Effector memory CD4-positive, alpha-beta T cell (primary cell): ENCODE measurements around the gene MUSK.

ENCODE experiments used
- DNase-seq, 3 donors: peaks; one replicate each; pipeline ENCODE4 v3.0.0-alpha.2; 2020
- H3K27ac ChIP-seq: 2 replicates; pipeline ENCODE4 v1.7.0; 2013; ENCODE audit warnings: mild to moderate bottlenecking, low read length, moderate library complexity; ENCODE audit not compliant: insufficient read depth, poor library complexity, severe bottlenecking
- H3K27me3 ChIP-seq: replicated peaks from 2 replicates; pipeline ENCODE4 v1.7.0; 2013; ENCODE audit warnings: mild to moderate bottlenecking, low read length; ENCODE audit not compliant: insufficient read depth, control insufficient read depth, poor library complexity, severe bottlenecking
- H3K36me3 ChIP-seq: 2 replicates; pipeline ENCODE4 v1.7.0; 2013; ENCODE audit warnings: mild to moderate bottlenecking, low read length, moderate library complexity; ENCODE audit not compliant: control insufficient read depth, insufficient read depth
- H3K4me1 ChIP-seq: 2 replicates; pipeline ENCODE4 v1.7.0; 2013; ENCODE audit warnings: low read length, mild to moderate bottlenecking; ENCODE audit not compliant: control insufficient read depth, insufficient read depth, poor library complexity, severe bottlenecking
- H3K4me3 ChIP-seq: 2 replicates; pipeline ENCODE4 v1.7.0; 2013; ENCODE audit warnings: low read length, low read depth, mild to moderate bottlenecking; ENCODE audit not compliant: insufficient read depth, poor library complexity, severe bottlenecking
- H3K9me3 ChIP-seq: 2 replicates; pipeline ENCODE4 v1.7.0; 2013; ENCODE audit warnings: mild to moderate bottlenecking, low read length, moderate library complexity; ENCODE audit not compliant: control insufficient read depth

MUSK gene

GRCh38 chr9:110797611-110798010, 129.0 kb downstream of the MUSK start:
- Histone ChIP-seq H3K27ac (no peak overlapping the region), H3K4me3 (no peak overlapping the region), H3K9me3 (no peaks in the 10 kb centered on the region), H3K4me1 (no peaks in the 10 kb centered on the region), H3K27me3 (no peaks in the 10 kb centered on the region), H3K36me3 (no peaks in the 10 kb centered on the region)
- DNase-seq = no peak

GRCh38 chr9:110799396-110799795, 130.8 kb downstream of the MUSK start:
- no peaks in the 10 kb centered on the region for H3K9me3 ChIP-seq
- no peaks in the 10 kb centered on the region for H3K36me3 ChIP-seq
- H3K4me1 ChIP-seq = no peaks in the 10 kb centered on the region
- H3K4me3 ChIP-seq = no peak overlapping the region
- H3K27me3 ChIP-seq = no peaks in the 10 kb centered on the region
- no peak overlapping the region for H3K27ac ChIP-seq
- DNase-seq = no peak

- Histone ChIP-seq H3K4me3 (no peak overlapping the region), H3K27ac (no peak overlapping the region), H3K9me3 (no peaks in the 10 kb centered on the region), H3K36me3 (no peaks in the 10 kb centered on the region), H3K27me3 (no peaks in the 10 kb centered on the region), H3K4me1 (no peaks in the 10 kb centered on the region)
- DNase-seq = no peak
These were observed 132.8 kb downstream of the MUSK start for GRCh38 chr9:110801426-110801825.

- H3K4me1 ChIP-seq = no peaks in the 10 kb centered on the region
- H3K27ac ChIP-seq = no peak overlapping the region
- DNase-seq = no peak
- no peaks in the 10 kb centered on the region for H3K27me3 ChIP-seq
- H3K9me3 ChIP-seq = no peaks in the 10 kb centered on the region
- no peaks in the 10 kb centered on the region for H3K36me3 ChIP-seq
- H3K4me3 ChIP-seq = no peak overlapping the region
These were observed 133.9 kb downstream of the MUSK start for GRCh38 chr9:110802416-110803035.

GRCh38 chr9:110807956-110808598, 139.5 kb downstream of the MUSK start:
- no peaks in the 10 kb centered on the region for H3K27me3 ChIP-seq
- no peaks in the 10 kb centered on the region for H3K4me1 ChIP-seq
- no peak for DNase-seq
- H3K27ac ChIP-seq = no peak overlapping the region
- no peaks in the 10 kb centered on the region for H3K9me3 ChIP-seq
- no peaks in the 10 kb centered on the region for H3K36me3 ChIP-seq
- no peak overlapping the region for H3K4me3 ChIP-seq

GRCh38 chr9:110808599-110808980, 140.0 kb downstream of the MUSK start:
- Histone ChIP-seq H3K4me3 (no peak overlapping the region), H3K4me1 (no peaks in the 10 kb centered on the region), H3K9me3 (no peaks in the 10 kb centered on the region), H3K27me3 (no peaks in the 10 kb centered on the region), H3K27ac (no peak overlapping the region), H3K36me3 (no peaks in the 10 kb centered on the region)
- DNase-seq = no peak

- Histone ChIP-seq H3K4me3 (no peak overlapping the region), H3K9me3 (no peaks in the 10 kb centered on the region), H3K4me1 (no peaks in the 10 kb centered on the region), H3K27me3 (no peaks in the 10 kb centered on the region), H3K27ac (no peak overlapping the region), H3K36me3 (no peaks in the 10 kb centered on the region)
- DNase-seq = no peak
These were observed 140.5 kb downstream of the MUSK start for GRCh38 chr9:110809038-110809595.

- Histone ChIP-seq H3K27ac (no peak overlapping the region), H3K4me1 (no peaks in the 10 kb centered on the region), H3K27me3 (no peaks in the 10 kb centered on the region), H3K4me3 (no peak overlapping the region), H3K9me3 (no peaks in the 10 kb centered on the region), H3K36me3 (no peaks in the 10 kb centered on the region)
- no peak for DNase-seq
These were observed 141.8 kb downstream of the MUSK start for GRCh38 chr9:110810262-110810976.

GRCh38 chr9:110812886-110813285, 144.3 kb downstream of the MUSK start:
- no peak overlapping the region for H3K27ac ChIP-seq
- no peaks in the 10 kb centered on the region for H3K4me1 ChIP-seq
- no peaks in the 10 kb centered on the region for H3K9me3 ChIP-seq
- DNase-seq = no peak
- no peak overlapping the region for H3K4me3 ChIP-seq
- H3K36me3 ChIP-seq = no peaks in the 10 kb centered on the region
- no peaks in the 10 kb centered on the region for H3K27me3 ChIP-seq

- H3K9me3 ChIP-seq = no peaks in the 10 kb centered on the region
- no peaks in the 10 kb centered on the region for H3K36me3 ChIP-seq
- H3K27ac ChIP-seq = no peak overlapping the region
- no peaks in the 10 kb centered on the region for H3K4me1 ChIP-seq
- no peaks in the 10 kb centered on the region for H3K27me3 ChIP-seq
- no peak overlapping the region for H3K4me3 ChIP-seq
- DNase-seq = no peak
These were observed 145.6 kb downstream of the MUSK start for GRCh38 chr9:110814159-110814558.
